Panc1 (cell line): ENCODE data around the gene INPP4B.

Experiments used
- POLR2AphosphoS5 ChIP-seq: IDR thresholded peaks from 2 replicates; pipeline ENCODE4 v1.6.1; 2012; ENCODE audit warnings: mild to moderate bottlenecking, low read depth, low read length, moderate library complexity
- REST ChIP-seq, 2 experiments: IDR thresholded peaks; 2 replicates each; pipeline ENCODE4 v1.6.1; 2011 to 2012; ENCODE audit warnings: low read depth in 2 of 2, control low read depth in 1 of 2, low read length in 1 of 2, mild to moderate bottlenecking in 1 of 2, moderate library complexity in 1 of 2; ENCODE audit not compliant: insufficient read depth in 1 of 2
- TF ChIP-seq, protein P1 (sequence below): fragments of 450-650 bp; IDR thresholded peaks from 2 replicates; pipeline ENCODE4 v1.5.1; 2017; ENCODE audit warnings: mild to moderate bottlenecking

DNA sequence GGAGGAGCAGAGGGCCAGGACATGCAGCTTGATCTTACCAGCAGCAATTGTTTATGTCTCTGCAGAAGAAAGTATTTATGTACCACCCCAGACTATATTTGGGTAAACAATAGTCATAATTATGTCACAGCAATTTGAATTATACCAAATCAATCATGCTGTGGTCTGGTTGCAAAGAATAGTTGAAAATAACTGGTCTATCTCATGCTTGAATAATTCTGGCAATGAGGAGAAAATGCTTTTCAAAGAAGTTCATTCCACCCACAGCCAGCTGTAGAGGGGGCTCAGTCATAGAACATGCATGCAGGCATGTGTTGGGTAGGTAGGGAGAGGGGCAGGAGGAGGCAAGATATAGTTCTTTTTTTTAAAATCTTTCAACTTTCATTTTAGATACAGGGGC, 810.5 kb downstream of the INPP4B start:
- TF ChIP-seq, protein P1, sequence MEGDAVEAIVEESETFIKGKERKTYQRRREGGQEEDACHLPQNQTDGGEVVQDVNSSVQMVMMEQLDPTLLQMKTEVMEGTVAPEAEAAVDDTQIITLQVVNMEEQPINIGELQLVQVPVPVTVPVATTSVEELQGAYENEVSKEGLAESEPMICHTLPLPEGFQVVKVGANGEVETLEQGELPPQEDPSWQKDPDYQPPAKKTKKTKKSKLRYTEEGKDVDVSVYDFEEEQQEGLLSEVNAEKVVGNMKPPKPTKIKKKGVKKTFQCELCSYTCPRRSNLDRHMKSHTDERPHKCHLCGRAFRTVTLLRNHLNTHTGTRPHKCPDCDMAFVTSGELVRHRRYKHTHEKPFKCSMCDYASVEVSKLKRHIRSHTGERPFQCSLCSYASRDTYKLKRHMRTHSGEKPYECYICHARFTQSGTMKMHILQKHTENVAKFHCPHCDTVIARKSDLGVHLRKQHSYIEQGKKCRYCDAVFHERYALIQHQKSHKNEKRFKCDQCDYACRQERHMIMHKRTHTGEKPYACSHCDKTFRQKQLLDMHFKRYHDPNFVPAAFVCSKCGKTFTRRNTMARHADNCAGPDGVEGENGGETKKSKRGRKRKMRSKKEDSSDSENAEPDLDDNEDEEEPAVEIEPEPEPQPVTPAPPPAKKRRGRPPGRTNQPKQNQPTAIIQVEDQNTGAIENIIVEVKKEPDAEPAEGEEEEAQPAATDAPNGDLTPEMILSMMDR: no peak
- no peak for TF ChIP-seq POLR2AphosphoS5
- no peak for TF ChIP-seq REST (IDR thresholded peaks at IDR 0.05; ENCODE audit: insufficient read depth in 1 of 2, low read depth in 2 of 2, low read length in 1 of 2)
